Renal pelvis (tissue), 4 donors: ENCODE results near the gene TNFRSF6B. TPM values are rescaled to one million over a fixed set of nuclear protein-coding genes. Genes with fewer than 3 reads are reported as not detected.

Experiments
- DNase-seq: peaks from one replicate; pipeline ENCODE4 v3.0.0-alpha.2; 2013
- polyA plus RNA-seq, 3 donors: library from polyadenylated mRNA; unstranded; fragments of 120-200 nt; gene quantifications; one replicate each; pipeline ENCODE4 v1.2.1, GENCODE V29; 2013; ENCODE audit not compliant: insufficient read length in 3 of 3

The TNFRSF6B gene
- polyA plus RNA-seq, 3 donors, result 2.8 to 2.9 (median 2.8) TPM

- no peak for DNase-seq
Measured at GRCh38 chr20:63746751-63747315, 50.4 kb downstream of the TNFRSF6B start.

GRCh38 chr20:63747622-63748069 is 51.2 kb downstream of the TNFRSF6B start:
- no peak for DNase-seq

Other genes with a start within 250 kb of the TNFRSF6B start
- gene KCNQ2, start 224.0 kb upstream of the TNFRSF6B start, polyA plus RNA-seq, result 1 to 10 TPM; 7.1 to 8.9 (median 8.1) TPM
- 1 to 10 TPM in 2 of 3 donors, under 1 TPM in 1; 0.96 to 2.4 (median 1.2) TPM for gene EEF1A2, start 197.6 kb upstream of the TNFRSF6B start, polyA plus RNA-seq
- 100 to 1,000 TPM; 285 to 420 (median 332) TPM for gene PPDPF, start 175.9 kb upstream of the TNFRSF6B start, polyA plus RNA-seq
- 1 to 10 TPM in 2 of 3 donors, under 1 TPM in 1; 0.80 to 1.7 (median 1.2) TPM for gene PTK6, start 159.3 kb upstream of the TNFRSF6B start, polyA plus RNA-seq
- gene SRMS, start 148.9 kb upstream of the TNFRSF6B start, polyA plus RNA-seq, result under 1 TPM; 0.19 to 0.26 (median 0.26) TPM
- gene FNDC11, start 142.5 kb upstream of the TNFRSF6B start, polyA plus RNA-seq, result 1 to 10 TPM in 2 of 3 donors, under 1 TPM in 1; 0.83 to 1.9 (median 1.3) TPM
- gene HELZ2, start 122.4 kb upstream of the TNFRSF6B start, polyA plus RNA-seq, result 10 to 100 TPM; 12.4 to 16.8 (median 12.9) TPM
- gene GMEB2, start 69.6 kb upstream of the TNFRSF6B start, polyA plus RNA-seq, result 10 to 100 TPM; 12.4 to 14.2 (median 12.8) TPM
- gene STMN3, start 43.2 kb upstream of the TNFRSF6B start, polyA plus RNA-seq, result 10 to 100 TPM; 28.6 to 38.0 (median 32.7) TPM
- 10 to 100 TPM; 17.6 to 23.8 (median 19.1) TPM for gene RTEL1, start 38.3 kb upstream of the TNFRSF6B start, polyA plus RNA-seq
- 10 to 100 TPM; 33.8 to 39.7 (median 37.2) TPM for gene ARFRP1, start 11.3 kb downstream of the TNFRSF6B start, polyA plus RNA-seq
- gene ZGPAT, start 11.4 kb downstream of the TNFRSF6B start, polyA plus RNA-seq, result 10 to 100 TPM; 24.2 to 28.9 (median 24.8) TPM
- 10 to 100 TPM; 11.8 to 13.4 (median 12.4) TPM for gene LIME1, start 40.0 kb downstream of the TNFRSF6B start, polyA plus RNA-seq
- gene SLC2A4RG, start 43.1 kb downstream of the TNFRSF6B start, polyA plus RNA-seq, result 100 to 1,000 TPM; 107 to 147 (median 140) TPM
- gene ZBTB46, start 134.6 kb downstream of the TNFRSF6B start, polyA plus RNA-seq, result 10 to 100 TPM; 16.8 to 23.5 (median 19.5) TPM
- gene ABHD16B, start 164.8 kb downstream of the TNFRSF6B start, polyA plus RNA-seq, result not detected
- gene TPD52L2, start 168.6 kb downstream of the TNFRSF6B start, polyA plus RNA-seq, result 100 to 1,000 TPM in 1 of 3 donors, 10 to 100 TPM in 2; 85.7 to 102 (median 94.7) TPM
- gene DNAJC5, start 198.5 kb downstream of the TNFRSF6B start, polyA plus RNA-seq, result 10 to 100 TPM; 30.3 to 35.8 (median 34.7) TPM